T-cell (primary cell): ENCODE results near the gene SHC2. TPM values are rescaled to one million over a fixed set of nuclear protein-coding genes. Genes with fewer than 3 reads are reported as not detected.

Experiments
- ATAC-seq, 4 experiments: fragments of 200-7000 bp in 3 of 4; fragments of 150-1000 bp in 1 of 4; cut with Tn5 transposase; replicated peaks in 1 of 4; 1 replicate in 3 of 4; 2 replicates in 1 of 4; pipeline ENCODE4 v1.10.0; 2021; ENCODE audit warnings: moderate library complexity in 3 of 4, mild to moderate bottlenecking in 2 of 4, moderate number of reproducible peaks in 1 of 4
- CTCF ChIA-PET, 2 donors: fragments of 300-600 bp; sonication (Branson Sonifier 250); formaldehyde crosslinking; loops; one replicate each; lab custom pipeline; 2022; ENCODE audit warnings: antibody characterized with exemption in 2 of 2; lab: Charles Lee
- POLR2A ChIA-PET, 2 donors: fragments of 300-600 bp; sonication (Branson Sonifier 250); formaldehyde crosslinking; loops; one replicate each; lab custom pipeline; 2022; ENCODE audit warnings: antibody characterized with exemption in 2 of 2; lab: Charles Lee
- DNase-seq, 35 experiments: peaks; one replicate each; pipeline versions ENCODE4 v3.0.0 to v3.0.0-alpha.2; 2013 to 2023
- H3K27ac ChIP-seq: one replicate; pipeline ENCODE4 v1.5.1; 2013; ENCODE audit warnings: low read length
- H3K27me3 ChIP-seq, 2 experiments: replicated peaks in 1 of 2; 1 replicate in 1 of 2; 2 replicates in 1 of 2; pipeline versions ENCODE4 v1.6.1 to v1.7.0; 2013; ENCODE audit warnings: low read length in 1 of 2, mixed read lengths in 1 of 2; ENCODE audit not compliant: control insufficient read depth in 2 of 2, insufficient read depth in 2 of 2; ENCODE audit errors: extremely low read depth in 1 of 2
- H3K36me3 ChIP-seq, 2 donors: 1 replicate in 1 of 2; 2 replicates in 1 of 2; pipeline versions ENCODE4 v1.6.1 to v1.7.0; 2013; ENCODE audit warnings: low read length in 1 of 2; ENCODE audit not compliant: control insufficient read depth in 2 of 2, insufficient read depth in 1 of 2; ENCODE audit errors: extremely low read depth in 1 of 2
- H3K4me1 ChIP-seq, 2 experiments: 1 replicate in 1 of 2; 2 replicates in 1 of 2; pipeline versions ENCODE4 v1.6.1 to v1.7.0; 2013; ENCODE audit warnings: low read length in 2 of 2, mixed read lengths in 1 of 2; ENCODE audit not compliant: insufficient read depth in 2 of 2, control insufficient read depth in 1 of 2; ENCODE audit errors: extremely low read depth in 1 of 2
- H3K4me3 ChIP-seq, 2 donors: 1 replicate in 1 of 2; 2 replicates in 1 of 2; pipeline versions ENCODE4 v1.5.1 to v1.7.0; 2013; ENCODE audit warnings: mild to moderate bottlenecking in 2 of 2, low read length in 1 of 2, moderate library complexity in 1 of 2; ENCODE audit not compliant: control insufficient read depth in 1 of 2; ENCODE audit errors: extremely low read depth in 1 of 2
- H3K9me3 ChIP-seq: 2 replicates; pipeline ENCODE4 v1.7.0; 2013
- H3K27ac Mint-ChIP-seq, 2 donors: one replicate each; pipeline ENCODE4 v1.8.0; 2020 to 2021; ENCODE audit warnings: mild to moderate bottlenecking in 2 of 2, mixed read lengths in 2 of 2
- H3K27me3 Mint-ChIP-seq, 2 donors: one replicate each; pipeline ENCODE4 v1.8.0; 2021 to 2022; ENCODE audit warnings: mixed read lengths in 2 of 2
- H3K36me3 Mint-ChIP-seq: one replicate; pipeline ENCODE4 v1.8.0; 2021; ENCODE audit warnings: mixed read lengths
- H3K4me1 Mint-ChIP-seq, 3 donors: one replicate each; pipeline ENCODE4 v1.8.0; 2020 to 2022; ENCODE audit warnings: mixed read lengths in 3 of 3, mild to moderate bottlenecking in 1 of 3
- H3K4me3 Mint-ChIP-seq, 3 donors: one replicate each; pipeline ENCODE4 v1.8.0; 2020 to 2022; ENCODE audit warnings: mild to moderate bottlenecking in 3 of 3, mixed read lengths in 3 of 3, moderate library complexity in 3 of 3
- H3K9me3 Mint-ChIP-seq, 3 donors: one replicate each; pipeline ENCODE4 v1.8.0; 2020 to 2022; ENCODE audit warnings: mixed read lengths in 3 of 3
- WGBS: methylation state at CpG from one replicate; pipeline ENCODE4 v1.1.5; 2013; ENCODE audit warnings: missing lambda C conversion rate; ENCODE audit not compliant: insufficient coverage; 5-methylcytosine and 5-hydroxymethylcytosine counted together
- total RNA-seq, 35 experiments: library from RNA in 6 of 35; stranded (reverse) in 6 of 35; fragments of 120-200 nt in 1 of 35; gene quantifications; one replicate each; pipeline versions ENCODE4 v1.2.1 to v1.2.4 and lab custom pipeline; 2013 to 2026

SHC2 gene
- total RNA-seq, 5 donors from 2014 or later (not counting 1 experiment from before 2014, with no cell fraction given): 0.66 to 4.4 (median 3.4) TPM

DNA sequence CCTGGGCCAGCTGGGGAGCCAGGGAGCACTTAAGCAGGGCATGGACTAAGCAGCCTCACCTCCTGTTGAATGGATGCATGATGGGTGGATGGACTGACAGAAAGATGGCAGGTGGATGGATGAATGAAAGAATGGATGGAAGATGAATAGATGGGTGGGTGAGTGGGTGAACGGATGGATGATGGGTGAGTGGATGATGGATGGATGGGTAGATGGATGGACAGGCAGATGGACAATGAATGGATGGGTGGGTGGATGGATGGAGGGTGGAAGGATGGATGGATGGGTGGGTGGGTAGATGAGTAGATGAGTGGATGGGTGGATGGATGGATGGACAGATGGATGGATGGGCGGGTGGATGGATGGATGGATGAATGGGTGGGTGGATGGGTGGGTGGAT is 18.7 kb downstream of the SHC2 start:
- Mint-ChIP-seq H3K27ac (no peak overlapping the region), H3K4me1 (no peaks in the 10 kb centered on the region), H3K36me3 (no peaks in the 10 kb centered on the region), H3K27me3 (peaks cover 15 to 31% of the 10 kb centered on the region in 2 donors), H3K4me3 (no peak overlapping the region), H3K9me3 (peaks cover 0 to 4% (median 0%) of the 10 kb centered on the region in 3 donors)
- ATAC-seq (no peak), DNase-seq (no peak)
- Histone ChIP-seq H3K4me1 (no peaks in the 10 kb centered on the region), H3K36me3 (no peaks in the 10 kb centered on the region), H3K27me3 (peaks cover 0 to 61% of the 10 kb centered on the region in 2 experiments), H3K27ac (no peak overlapping the region), H3K4me3 (no peak overlapping the region), H3K9me3 (no peaks in the 10 kb centered on the region)
- 94% methylated on average over 1 of the region's 2 CpGs for WGBS
- CTCF ChIA-PET: no interaction called here
- POLR2A ChIA-PET: no interaction called here

DNA sequence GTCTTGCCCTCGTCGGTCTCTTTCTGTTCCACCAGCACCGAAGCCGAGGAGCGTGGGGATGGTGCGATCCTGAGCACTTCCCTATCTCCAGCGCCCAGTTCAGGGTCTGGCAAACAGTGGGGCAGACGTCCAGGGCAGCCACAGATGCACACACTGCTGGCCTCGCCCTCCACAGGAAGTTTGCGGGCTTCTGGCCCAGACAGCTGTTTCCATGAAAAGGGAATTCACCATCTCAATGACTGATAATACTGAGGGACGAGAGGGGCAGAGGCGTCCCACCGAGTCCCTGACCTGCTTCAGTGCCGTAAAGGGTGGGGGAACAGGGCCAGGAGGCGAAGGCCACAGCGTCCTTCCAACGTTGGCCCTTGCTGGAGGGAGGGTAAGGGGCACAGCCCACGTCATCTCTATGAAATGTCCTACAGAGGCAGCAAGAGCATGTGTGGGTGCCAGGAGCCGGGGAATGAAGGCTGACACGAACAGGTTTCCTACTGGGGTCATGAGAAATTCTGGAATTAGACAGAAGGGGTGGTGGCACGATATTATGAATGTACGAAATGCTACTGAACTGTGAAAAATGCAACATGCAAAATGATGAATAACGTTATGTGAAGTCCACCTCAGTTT is 19.5 kb downstream of the SHC2 start:
- POLR2A ChIA-PET: no interaction called here
- Histone ChIP-seq H3K27me3 (peaks cover 0 to 63% of the 10 kb centered on the region in 2 experiments), H3K9me3 (no peaks in the 10 kb centered on the region), H3K4me3 (no peak overlapping the region), H3K36me3 (no peaks in the 10 kb centered on the region), H3K27ac (no peak overlapping the region), H3K4me1 (no peaks in the 10 kb centered on the region)
- Mint-ChIP-seq H3K36me3 (no peaks in the 10 kb centered on the region), H3K27me3 (peaks cover 15 to 31% of the 10 kb centered on the region in 2 donors), H3K27ac (no peak overlapping the region), H3K4me1 (no peaks in the 10 kb centered on the region), H3K4me3 (no peak overlapping the region), H3K9me3 (peaks cover 0 to 4% (median 0%) of the 10 kb centered on the region in 3 donors)
- CTCF ChIA-PET: no interaction called here
- ATAC-seq: no peak
- WGBS: 23% methylated on average over 17 of the region's 23 CpGs
- no peak for DNase-seq

DNA sequence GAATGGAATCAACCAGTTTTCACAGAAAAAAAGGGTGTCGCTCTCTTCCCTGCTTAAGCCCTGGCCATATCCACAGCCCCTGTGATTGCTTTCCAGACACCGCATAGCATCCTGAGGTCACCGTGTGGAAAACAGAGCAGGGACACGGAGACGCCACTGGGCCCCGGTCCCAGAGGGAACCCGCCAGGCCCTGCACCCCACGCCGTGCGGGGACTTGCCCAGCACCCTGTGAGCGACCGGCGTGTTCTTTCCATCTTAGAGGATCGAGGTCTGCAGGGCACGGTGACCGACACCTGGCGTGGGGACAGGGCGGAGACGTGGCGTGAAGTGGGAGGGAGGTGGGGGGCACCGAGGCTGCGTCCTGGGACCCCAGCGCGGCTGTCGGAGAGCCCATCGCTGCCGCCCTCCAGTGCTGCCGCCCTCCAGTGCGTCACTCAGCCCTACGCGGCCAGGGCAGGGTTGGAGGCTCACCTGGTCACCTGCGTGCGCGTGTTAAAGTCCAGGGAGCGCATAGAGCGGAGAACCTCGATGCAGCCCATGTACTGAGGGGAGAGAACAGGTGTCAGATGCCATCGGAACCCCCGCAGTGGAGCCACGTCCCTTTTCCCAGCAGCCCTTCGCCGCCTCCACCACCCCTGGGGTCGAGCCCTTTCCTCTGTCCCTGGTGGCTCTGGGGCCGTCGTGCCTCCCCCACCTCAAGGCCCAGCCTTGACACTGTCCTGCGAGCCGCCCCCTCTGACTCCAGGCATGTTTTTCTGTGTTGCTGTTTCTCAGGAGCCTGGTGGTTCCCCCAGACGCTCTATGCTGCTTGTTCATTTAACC is 20.2 kb downstream of the SHC2 start:
- no peak overlapping the region for H3K27ac Mint-ChIP-seq
- peaks cover 0 to 67% of the 10 kb centered on the region in 2 experiments for H3K27me3 ChIP-seq
- POLR2A ChIA-PET: no interaction called here
- H3K27me3 Mint-ChIP-seq: peaks cover 15 to 32% of the 10 kb centered on the region in 2 donors
- H3K27ac ChIP-seq: no peak overlapping the region
- CTCF ChIA-PET: no interaction called here
- H3K9me3 ChIP-seq: no peaks in the 10 kb centered on the region
- DNase-seq (no peak), ATAC-seq (no peak)
- no peaks in the 10 kb centered on the region for H3K4me1 ChIP-seq
- 77% methylated on average over 46 of the region's 48 CpGs for WGBS
- H3K4me3 ChIP-seq: no peak overlapping the region
- peaks cover 0 to 4% (median 0%) of the 10 kb centered on the region in 3 donors for H3K9me3 Mint-ChIP-seq
- no peaks in the 10 kb centered on the region for H3K4me1 Mint-ChIP-seq
- no peaks in the 10 kb centered on the region for H3K36me3 Mint-ChIP-seq
- no peak overlapping the region for H3K4me3 Mint-ChIP-seq
- H3K36me3 ChIP-seq: no peaks in the 10 kb centered on the region

DNA sequence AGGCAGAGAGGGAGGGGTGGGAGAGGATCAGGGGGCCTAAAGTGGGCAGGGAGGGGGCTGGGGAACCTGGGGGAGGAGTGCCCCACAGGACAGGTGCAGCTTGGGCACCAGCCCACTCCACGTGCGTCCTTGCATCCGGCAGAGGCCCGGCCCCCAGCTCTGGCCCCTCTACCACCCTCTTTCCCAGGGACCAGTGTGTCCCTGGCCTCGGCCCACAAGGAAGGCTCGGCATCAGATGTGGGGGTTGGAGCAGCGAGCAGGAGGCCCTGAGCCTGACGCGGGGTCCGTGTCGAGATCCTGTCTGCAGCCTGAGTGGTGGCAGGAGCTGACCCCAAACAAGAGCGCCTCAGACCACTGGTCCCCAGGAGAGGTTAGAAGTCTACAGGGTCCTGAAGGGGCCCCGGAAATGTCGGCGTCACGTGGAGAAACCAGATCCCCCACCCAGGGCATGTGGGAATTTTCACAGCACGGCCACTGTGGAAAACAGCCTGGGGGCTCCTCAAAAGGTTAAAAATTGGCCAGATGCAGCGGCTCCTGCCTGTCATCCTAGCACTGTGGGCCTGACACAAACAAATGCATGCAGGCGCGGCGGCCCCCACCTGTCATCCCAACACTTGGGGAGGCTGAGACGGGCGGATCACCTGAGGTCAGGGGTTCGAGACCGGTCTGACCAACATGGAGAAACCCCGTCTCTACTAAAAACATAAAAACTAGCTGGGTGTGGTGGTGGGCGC is 21.5 kb downstream of the SHC2 start:
- peaks cover 0 to 4% (median 0%) of the 10 kb centered on the region in 3 donors for H3K9me3 Mint-ChIP-seq
- H3K36me3 Mint-ChIP-seq: no peaks in the 10 kb centered on the region
- CTCF ChIA-PET: no interaction called here
- H3K36me3 ChIP-seq: no peaks in the 10 kb centered on the region
- no peak overlapping the region for H3K27ac Mint-ChIP-seq
- no peak overlapping the region for H3K27ac ChIP-seq
- POLR2A ChIA-PET: no interaction called here
- no peaks in the 10 kb centered on the region for H3K4me1 ChIP-seq
- H3K27me3 Mint-ChIP-seq: peaks cover 15 to 36% of the 10 kb centered on the region in 2 donors
- no peaks in the 10 kb centered on the region for H3K9me3 ChIP-seq
- peaks cover 0 to 76% of the 10 kb centered on the region in 2 experiments for H3K27me3 ChIP-seq
- no peaks in the 10 kb centered on the region for H3K4me1 Mint-ChIP-seq
- ATAC-seq: no peak
- DNase-seq: no peak
- no peak overlapping the region for H3K4me3 ChIP-seq
- H3K4me3 Mint-ChIP-seq: no peak overlapping the region
- 82% methylated on average over 14 of the region's 27 CpGs for WGBS

DNA sequence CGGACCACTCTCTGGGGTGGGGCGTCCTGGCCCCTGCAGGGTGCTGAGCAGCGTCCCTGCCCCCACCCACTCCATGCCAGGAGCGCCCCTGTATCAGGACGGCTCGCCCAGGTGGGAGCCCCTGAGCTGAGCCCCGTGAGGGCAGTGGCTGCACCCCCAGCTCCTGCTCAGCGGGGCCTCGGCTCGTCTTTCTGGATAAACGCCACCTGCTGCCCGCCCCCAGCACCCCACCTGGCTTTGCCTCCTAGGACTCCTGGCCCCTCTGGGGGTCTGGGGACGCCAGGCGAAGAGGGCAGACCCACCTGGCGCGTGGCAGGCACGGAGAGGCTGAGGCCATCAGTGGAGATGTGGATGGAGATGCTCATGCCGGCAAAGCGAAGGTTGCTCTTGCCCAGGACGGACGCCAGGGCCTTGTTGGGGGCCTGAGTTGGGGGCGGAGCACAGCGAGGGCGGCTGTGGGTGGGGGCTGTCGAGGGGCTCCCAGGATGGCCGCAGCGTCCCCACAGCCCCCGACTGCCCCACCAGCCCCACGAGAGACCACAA is 22.3 kb downstream of the SHC2 start:
- H3K4me3 ChIP-seq: no peak overlapping the region
- Mint-ChIP-seq H3K4me1 (no peaks in the 10 kb centered on the region), H3K27ac (no peak overlapping the region), H3K4me3 (no peak overlapping the region), H3K27me3 (peaks cover 15 to 35% of the 10 kb centered on the region in 2 donors), H3K9me3 (peaks cover 0 to 4% (median 0%) of the 10 kb centered on the region in 3 donors), H3K36me3 (no peaks in the 10 kb centered on the region)
- CTCF ChIA-PET: no interaction called here
- DNase-seq (no peak), ATAC-seq (no peak)
- H3K9me3 ChIP-seq: no peaks in the 10 kb centered on the region
- WGBS: 59% methylated on average over 17 of the region's 29 CpGs
- no peaks in the 10 kb centered on the region for H3K36me3 ChIP-seq
- H3K27me3 ChIP-seq: peaks cover 0 to 73% of the 10 kb centered on the region in 2 experiments
- POLR2A ChIA-PET: no interaction called here
- no peaks in the 10 kb centered on the region for H3K4me1 ChIP-seq
- no peak overlapping the region for H3K27ac ChIP-seq

DNA sequence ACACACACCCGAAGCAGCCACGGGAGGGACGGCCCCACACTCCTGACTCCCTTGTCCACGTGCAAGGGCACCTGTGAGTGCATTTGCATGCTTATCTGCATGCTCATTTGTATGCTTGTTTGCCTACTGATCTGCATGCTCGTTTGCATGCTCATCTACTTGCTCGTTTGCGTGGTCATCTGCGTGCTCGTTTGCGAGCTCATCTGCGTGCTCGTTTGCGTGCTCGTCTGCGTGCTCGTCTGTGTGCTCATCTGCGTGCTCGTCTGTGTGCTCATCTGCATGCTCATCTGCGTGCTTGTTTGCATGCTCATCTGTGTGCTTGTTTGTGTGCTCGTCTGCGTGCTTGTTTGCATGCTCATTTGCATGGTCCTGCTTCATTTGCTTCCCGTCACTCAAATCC is 23.8 kb downstream of the SHC2 start:
- Mint-ChIP-seq H3K4me1 (no peaks in the 10 kb centered on the region), H3K27me3 (peaks cover 14 to 34% of the 10 kb centered on the region in 2 donors), H3K36me3 (no peaks in the 10 kb centered on the region), H3K4me3 (no peak overlapping the region), H3K27ac (no peak overlapping the region), H3K9me3 (peaks cover 0 to 4% (median 0%) of the 10 kb centered on the region in 3 donors)
- Histone ChIP-seq H3K36me3 (no peaks in the 10 kb centered on the region), H3K4me1 (no peaks in the 10 kb centered on the region), H3K4me3 (no peak overlapping the region), H3K27ac (no peak overlapping the region), H3K27me3 (peaks cover 0 to 70% of the 10 kb centered on the region in 2 experiments), H3K9me3 (no peaks in the 10 kb centered on the region)
- no peak for DNase-seq
- ChIA-PET CTCF (no interaction called here), POLR2A (no interaction called here)
- WGBS: 83% methylated on average over 22 of the region's 22 CpGs
- ATAC-seq: no peak
